NCI-H2196 (cell line): Measurements from ENCODE around the gene PPM1H.
"Not testable (repeated sequence)": the region's sequence is repeated elsewhere in the genome, so short reads cannot be mapped to it uniquely, and the experiment has no call there.

Experiments used
- DNase-seq: peaks from one replicate; lab custom pipeline; 2025; ENCODE audit not compliant: unreplicated experiment; lab: John Stamatoyannopoulos, UW

The PPM1H gene

GRCh38 chr12:62947364-62947763 lies 12.4 kb upstream of the PPM1H start:
- no peak for DNase-seq

- DNase-seq = no peak
Observed at GRCh38 chr12:62943779-62944395, 8.9 kb upstream of the PPM1H start.

- not testable (repeated sequence) for DNase-seq
Observed at GRCh38 chr12:62942316-62942715, 7.4 kb upstream of the PPM1H start.

- no peak for DNase-seq
Observed at GRCh38 chr12:62934239-62934798, 631 bp downstream of the PPM1H start.

- DNase-seq = no peak
Observed at GRCh38 chr12:62933602-62934238, 1.2 kb downstream of the PPM1H start.

- DNase-seq = peak; percentile 81
Observed at GRCh38 chr12:62933220-62933601, 1.7 kb downstream of the PPM1H start.

GRCh38 chr12:62931477-62931876 lies 3.5 kb downstream of the PPM1H start:
- no peak for DNase-seq

- no peak for DNase-seq
Observed at GRCh38 chr12:62930546-62931425, 4.2 kb downstream of the PPM1H start.

GRCh38 chr12:62928632-62929031 lies 6.3 kb downstream of the PPM1H start:
- DNase-seq = no peak

GRCh38 chr12:62925680-62926079 lies 9.3 kb downstream of the PPM1H start:
- no peak for DNase-seq

- no peak for DNase-seq
Observed at GRCh38 chr12:62924084-62924483, 10.9 kb downstream of the PPM1H start.

- DNase-seq = peak; percentile 58
Observed at GRCh38 chr12:62922539-62922938, 12.4 kb downstream of the PPM1H start.

- DNase-seq = peak; percentile 93
Observed at GRCh38 chr12:62919838-62920237, 15.1 kb downstream of the PPM1H start.

GRCh38 chr12:62917926-62918325 lies 17.0 kb downstream of the PPM1H start:
- DNase-seq = no peak

- no peak for DNase-seq
Observed at GRCh38 chr12:62916632-62917425, 18.1 kb downstream of the PPM1H start.

- no peak for DNase-seq
Observed at GRCh38 chr12:62915204-62915529, 19.8 kb downstream of the PPM1H start.

- no peak for DNase-seq
Observed at GRCh38 chr12:62914443-62915203, 20.3 kb downstream of the PPM1H start.

GRCh38 chr12:62913380-62913779 lies 21.6 kb downstream of the PPM1H start:
- no peak for DNase-seq

- DNase-seq = no peak
Observed at GRCh38 chr12:62912644-62913043, 22.3 kb downstream of the PPM1H start.

- DNase-seq = no peak
Observed at GRCh38 chr12:62911286-62911685, 23.7 kb downstream of the PPM1H start.
